Activated CD4-positive, alpha-beta T cell treated with anti-CD3 and anti-CD28 coated beads for 36 hours (primary cell): ENCODE measurements around the gene ARL3. TPM values are rescaled to one million over a fixed set of nuclear protein-coding genes. Genes with fewer than 3 reads are reported as not detected.
A peak's percentile ranks its signal among the peaks of the same experiment; 100 is the strongest.
"Not testable (repeated sequence)": the region's sequence is repeated elsewhere in the genome, so short reads cannot be mapped to it uniquely, and the experiment has no call there.

ENCODE experiments used
- ATAC-seq: fragments of 200-7000 bp; cut with Tn5 transposase; one replicate; pipeline ENCODE4 v1.10.0; 2021; ENCODE audit warnings: mild to moderate bottlenecking, moderate library complexity
- CTCF ChIA-PET: fragments of 350-600 bp; sonication (Branson Sonifier 250); formaldehyde crosslinking; loops from one replicate; lab custom pipeline; 2021; ENCODE audit warnings: antibody characterized with exemption; lab: Charles Lee
- POLR2A ChIA-PET: fragments of 350-600 bp; sonication (Branson Sonifier 250); formaldehyde crosslinking; loops from one replicate; lab custom pipeline; 2021; ENCODE audit warnings: antibody characterized with exemption, inconsistent platforms; lab: Charles Lee
- DNase-seq: peaks from one replicate; pipeline ENCODE4 v3.0.0-alpha.2; 2020
- H3K27ac Mint-ChIP-seq: one replicate; pipeline ENCODE4 v1.8.0; 2021; ENCODE audit warnings: mixed read lengths
- H3K27me3 Mint-ChIP-seq: one replicate; pipeline ENCODE4 v1.8.0; 2021; ENCODE audit warnings: mixed read lengths
- H3K36me3 Mint-ChIP-seq: one replicate; pipeline ENCODE4 v1.8.0; 2021; ENCODE audit warnings: low read depth, mixed read lengths
- H3K4me1 Mint-ChIP-seq: one replicate; pipeline ENCODE4 v1.8.0; 2021; ENCODE audit warnings: mixed read lengths
- H3K4me3 Mint-ChIP-seq: one replicate; pipeline ENCODE4 v1.8.0; 2021; ENCODE audit warnings: mild to moderate bottlenecking, moderate library complexity, mixed read lengths
- H3K9me3 Mint-ChIP-seq: one replicate; pipeline ENCODE4 v1.8.0; 2021; ENCODE audit warnings: low read depth, mixed read lengths
- intact Hi-C, 2 experiments: fragments of 100-400 bp; cut with DNase I in 1 of 2; cut with micrococcal nuclease in 1 of 2; formaldehyde crosslinking; loops; one replicate each; pipeline versions ENCODE4 v1.14.2 to v1.15.1; 2022 to 2024; cut with DNase I, micrococcal nuclease
- total RNA-seq, 2 experiments: library from RNA; stranded (reverse); gene quantifications; one replicate each; pipeline ENCODE4 v1.2.3, GENCODE V29; 2021

The ARL3 gene
- total RNA-seq, 2 experiments from 2014 or later = 6.4 to 6.9 TPM

DNA sequence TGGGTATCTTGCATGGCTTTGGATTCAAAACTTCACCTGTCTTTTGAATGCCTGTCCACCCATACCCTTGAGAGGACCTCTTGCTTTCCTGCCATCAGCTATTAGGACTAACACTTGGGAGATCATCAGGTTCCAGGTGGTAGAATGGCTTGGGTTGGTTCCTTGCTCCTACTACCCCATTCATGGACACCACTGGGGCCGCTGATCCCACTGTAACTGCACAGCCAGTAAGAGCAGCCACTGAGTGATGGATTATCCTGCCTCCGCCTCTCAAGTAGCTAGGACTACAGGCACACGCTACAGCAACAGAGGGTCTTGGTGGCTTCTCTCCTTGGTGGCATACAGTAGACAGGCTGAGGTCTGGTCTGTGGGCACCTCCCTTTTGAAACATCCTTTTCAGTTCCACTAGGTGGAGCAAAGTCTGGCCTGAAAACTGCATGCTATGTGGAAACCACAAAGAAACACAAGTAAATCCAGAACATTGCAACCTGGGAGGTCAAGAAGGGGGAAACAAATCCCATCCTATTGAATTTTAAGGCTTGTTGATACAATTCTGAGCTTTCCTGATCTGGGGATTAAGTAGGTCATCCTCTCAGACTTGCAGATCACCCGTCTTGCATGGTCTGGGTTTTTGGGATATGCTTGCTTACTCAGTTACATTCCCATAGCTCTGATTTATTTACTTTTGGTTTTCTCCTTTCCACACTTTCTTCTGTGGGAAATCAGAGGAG is 38.9 kb upstream of the ARL3 start:
- ATAC-seq (peak; percentile 78), DNase-seq (peak; percentile 35)
- ChIA-PET CTCF (interaction anchor here (0.6 to 4.1 kb wide), 10 partner anchors 10 to 148 kb away, joined by 3 to 26 read pairs (median 4); partner anchors contain the start of gene WBP1L), POLR2A (no interaction called here)
- Mint-ChIP-seq H3K36me3 (peaks cover 11% of the 10 kb centered on the region), H3K9me3 (no peaks in the 10 kb centered on the region), H3K27ac (no peak overlapping the region), H3K27me3 (no peaks in the 10 kb centered on the region), H3K4me3 (no peak overlapping the region), H3K4me1 (peaks cover 45% of the 10 kb centered on the region)
- intact Hi-C loops = no loop called here

DNA sequence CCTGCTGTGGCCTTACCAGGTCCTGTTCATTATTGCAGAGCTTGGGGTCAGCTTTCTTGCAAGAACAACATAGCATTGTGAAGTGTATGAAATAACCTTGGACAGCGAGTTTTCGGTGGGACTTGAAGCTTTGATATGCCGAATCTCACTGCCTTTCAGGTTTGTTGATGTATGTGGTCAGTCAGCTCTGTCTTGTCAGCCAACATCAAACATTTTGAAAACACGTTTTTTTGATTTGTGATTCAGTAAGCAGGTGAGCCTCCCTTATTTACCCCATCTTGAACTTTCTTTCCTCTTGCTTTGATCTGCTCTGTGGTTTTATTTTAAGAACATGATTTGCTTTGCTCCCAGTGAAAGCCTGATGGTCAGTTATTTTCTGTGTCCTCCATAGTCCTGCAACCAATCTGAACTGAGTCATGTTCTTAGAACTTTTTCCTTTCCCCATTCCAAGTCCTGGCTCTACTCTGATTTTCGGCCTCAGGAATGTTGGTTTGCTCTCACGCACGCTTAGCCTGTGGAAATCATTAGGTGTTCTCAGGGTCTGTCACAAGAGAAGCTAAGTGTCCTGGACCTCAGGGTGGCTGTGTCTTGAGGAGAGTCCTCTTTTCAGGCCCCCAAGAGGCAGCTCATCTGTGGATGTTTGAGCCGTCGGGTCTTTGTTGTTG is 38.2 kb upstream of the ARL3 start:
- peaks cover 45% of the 10 kb centered on the region for H3K4me1 Mint-ChIP-seq
- peak overlapping the region; percentile 23 for H3K27ac Mint-ChIP-seq
- POLR2A ChIA-PET = no interaction called here
- no peaks in the 10 kb centered on the region for H3K9me3 Mint-ChIP-seq
- CTCF ChIA-PET = interaction anchor here (0.6 to 4.1 kb wide), 11 partner anchors 9 to 582 kb away, joined by 3 to 26 read pairs (median 3); partner anchors contain the start of gene WBP1L
- no peak overlapping the region for H3K4me3 Mint-ChIP-seq
- peaks cover 11% of the 10 kb centered on the region for H3K36me3 Mint-ChIP-seq
- DNase-seq (no peak), ATAC-seq (no peak)
- intact Hi-C loops = no loop called here
- H3K27me3 Mint-ChIP-seq = no peaks in the 10 kb centered on the region

GRCh38 chr10:102745157-102745556 is 31.0 kb upstream of the ARL3 start:
- intact Hi-C loops = no loop called here
- H3K4me3 Mint-ChIP-seq = peak overlapping the region; percentile 92
- CTCF ChIA-PET = interaction anchor here (0.6 to 1.5 kb wide), 3 partner anchors 15 to 236 kb away, joined by 3 to 4 read pairs (median 4); no protein-coding TSS in a partner anchor
- DNase-seq (no peak), ATAC-seq (no peak)
- no peaks in the 10 kb centered on the region for H3K27me3 Mint-ChIP-seq
- peaks cover 11% of the 10 kb centered on the region for H3K36me3 Mint-ChIP-seq
- H3K4me1 Mint-ChIP-seq = peaks cover 44% of the 10 kb centered on the region
- peaks cover 5% of the 10 kb centered on the region for H3K9me3 Mint-ChIP-seq
- POLR2A ChIA-PET = interaction anchor here (1.2 kb wide), 1 partner anchor 31 kb away, joined by 6 read pairs; the partner anchor contains the start of genes ARL3 and SFXN2
- H3K27ac Mint-ChIP-seq = peak overlapping the region; percentile 82

DNA sequence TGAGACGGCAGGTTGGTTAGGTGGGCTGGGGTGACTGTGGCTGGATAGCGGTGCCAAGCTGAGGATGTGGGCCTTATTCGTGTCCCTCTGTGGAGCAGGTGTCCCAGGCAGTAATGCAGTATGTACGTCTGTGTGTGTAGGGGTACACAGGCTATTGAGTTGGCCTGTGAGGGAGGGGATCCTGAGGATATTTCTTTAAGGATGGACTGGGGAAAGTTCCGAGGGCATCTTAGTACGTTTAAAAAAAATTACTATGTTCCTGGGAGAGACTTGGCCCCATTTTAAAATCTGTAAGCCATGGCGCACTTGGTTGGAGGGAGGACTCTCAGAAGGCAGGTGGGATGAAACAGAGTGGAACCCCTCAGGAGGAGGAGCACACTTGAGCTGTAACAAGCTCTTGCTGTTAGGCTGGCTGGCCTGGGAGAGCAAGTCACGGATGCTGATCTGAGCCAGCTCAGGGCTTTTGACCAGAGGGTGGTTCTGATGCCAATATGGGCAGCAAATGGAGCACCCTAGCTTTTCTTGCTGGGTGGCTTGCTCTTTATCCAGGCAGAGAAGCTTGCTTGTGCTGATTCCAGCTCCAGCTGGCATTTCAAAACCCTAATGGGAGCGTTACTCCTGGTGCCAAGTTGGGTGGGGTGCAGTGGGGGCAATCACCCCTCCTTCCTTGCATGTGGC is 30.3 kb upstream of the ARL3 start:
- H3K27me3 Mint-ChIP-seq = no peaks in the 10 kb centered on the region
- CTCF ChIA-PET = interaction anchor here (0.9 to 1.5 kb wide), 3 partner anchors 16 to 173 kb away, joined by 3 to 6 read pairs (median 4); partner anchors contain the start of gene CNNM2

DNA sequence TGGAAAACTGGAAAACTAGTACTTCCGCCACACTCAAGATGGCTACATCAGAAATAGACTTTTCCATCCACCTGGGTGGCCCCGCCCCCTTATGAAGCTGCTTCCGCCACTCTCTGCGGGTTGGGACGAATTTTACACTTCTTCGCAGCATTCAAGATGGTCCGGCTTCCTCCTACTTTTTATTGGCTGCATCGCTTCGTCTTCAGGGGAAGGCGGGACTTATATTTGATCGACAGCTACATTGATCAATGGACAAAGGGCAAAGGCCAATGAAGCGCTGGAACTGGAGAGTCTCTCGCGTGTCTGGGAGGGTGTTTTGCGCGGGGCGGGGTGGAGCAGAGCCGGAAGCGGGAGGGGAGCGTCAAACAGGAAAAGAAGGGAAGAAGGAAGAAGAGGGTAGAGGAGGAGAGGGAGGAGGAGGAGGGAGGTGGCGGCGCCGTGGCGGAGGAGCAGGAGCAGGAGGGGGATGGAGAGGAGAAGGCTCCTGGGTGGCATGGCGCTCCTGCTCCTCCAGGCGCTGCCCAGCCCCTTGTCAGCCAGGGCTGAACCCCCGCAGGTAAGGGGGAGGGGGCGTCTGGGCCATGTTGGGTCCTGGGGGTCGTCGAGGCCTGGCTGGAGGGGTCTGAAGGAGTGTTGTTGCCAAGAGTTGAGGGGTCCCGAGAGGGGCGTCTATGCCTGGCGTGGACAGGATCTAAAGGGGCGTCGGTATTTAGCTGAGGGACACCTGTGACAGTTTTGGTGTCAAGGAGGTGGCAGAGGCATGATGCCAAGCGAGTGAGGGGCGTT is 29.6 kb upstream of the ARL3 start, which contains the start of gene WBP1L:
TSS of gene WBP1L (plus strand) at position 361 of the 786 bp plus-strand sequence. CDS start at position 467, 106 bp downstream.
- DNase-seq = peak; percentile 96
- Mint-ChIP-seq H3K4me1 (peaks cover 42% of the 10 kb centered on the region), H3K36me3 (peaks cover 10% of the 10 kb centered on the region), H3K27me3 (no peaks in the 10 kb centered on the region), H3K9me3 (peaks cover 5% of the 10 kb centered on the region), H3K27ac (peak within 1 kb of the TSS; percentile 82), H3K4me3 (peak within 1 kb of the TSS; percentile 92)
- peak; percentile 98 for ATAC-seq
- CTCF ChIA-PET = interaction anchor here (0.6 to 1.5 kb wide), 9 partner anchors 8 to 174 kb away, joined by 3 to 8 read pairs (median 3); partner anchors contain the start of genes CNNM2 and TRIM8
- intact Hi-C loops = loop anchor here (1.0 to 2.0 kb wide), 12 partner anchors 29 to 625 kb away; partner anchors contain the start of genes ARL3 (in 2 of the 2), BORCS7 (in 2 of the 2), SFXN2 (in 2 of the 2) and ACTR1A (in 1 of the 2)
- POLR2A ChIA-PET = interaction anchor here (0.6 to 1.2 kb wide), 8 partner anchors 16 to 1164 kb away, joined by 3 to 6 read pairs (median 3); partner anchors contain the start of genes ARL3 and SFXN2

More for the DNA sequence above, 30.3 kb upstream of the ARL3 start:
- Mint-ChIP-seq H3K9me3 (peaks cover 5% of the 10 kb centered on the region), H3K4me3 (peak overlapping the region; percentile 92), H3K27ac (peak overlapping the region; percentile 82), H3K36me3 (peaks cover 11% of the 10 kb centered on the region), H3K4me1 (peaks cover 44% of the 10 kb centered on the region)
- ATAC-seq = peak; percentile 16
- DNase-seq = peak; percentile 47
- POLR2A ChIA-PET = interaction anchor here (0.6 to 1.2 kb wide), 6 partner anchors 17 to 1163 kb away, joined by 3 to 6 read pairs (median 3); partner anchors contain the start of genes ARL3 and SFXN2
- intact Hi-C loops = no loop called here

GRCh38 chr10:102743078-102743587 is 28.9 kb upstream of the ARL3 start:
- Mint-ChIP-seq H3K36me3 (peaks cover 3% of the 10 kb centered on the region), H3K27me3 (no peaks in the 10 kb centered on the region), H3K9me3 (peaks cover 5% of the 10 kb centered on the region), H3K4me3 (peak overlapping the region; percentile 92), H3K4me1 (peaks cover 35% of the 10 kb centered on the region), H3K27ac (peak overlapping the region; percentile 82)
- DNase-seq (no peak), ATAC-seq (no peak)
- ChIA-PET POLR2A (interaction anchor here (0.8 to 1.1 kb wide), 2 partner anchors 29 to 60 kb away, joined by 3 to 5 read pairs; partner anchors contain the start of gene ARL3), CTCF (interaction anchor here (0.6 to 1.5 kb wide), 7 partner anchors 9 to 174 kb away, joined by 3 to 8 read pairs (median 3); partner anchors contain the start of genes CNNM2 and TRIM8)
- intact Hi-C loops = loop anchor here (1.0 to 2.0 kb wide), 12 partner anchors 29 to 625 kb away; partner anchors contain the start of genes ARL3 (in 2 of the 2), BORCS7 (in 2 of the 2), SFXN2 (in 2 of the 2) and ACTR1A (in 1 of the 2)

DNA sequence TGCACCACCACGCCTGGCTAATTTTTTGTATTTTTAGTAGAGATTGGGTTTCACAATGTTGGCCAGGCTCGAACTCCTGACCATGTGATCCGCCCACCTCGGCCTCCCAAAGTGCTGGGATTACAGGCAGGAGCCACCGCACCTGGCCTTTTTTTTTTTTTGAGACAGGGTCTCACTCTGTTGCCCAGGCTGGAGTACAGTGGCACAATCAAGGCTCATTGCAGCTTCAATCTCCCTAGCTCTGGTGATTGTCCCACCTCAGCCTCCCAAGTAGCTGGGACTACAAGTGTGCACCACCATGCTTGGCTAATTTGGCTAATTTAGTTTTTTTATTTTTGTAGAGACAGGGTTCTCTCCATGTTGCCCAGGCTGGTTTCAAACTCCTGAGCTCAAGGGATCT is 28.1 kb upstream of the ARL3 start:
- H3K9me3 Mint-ChIP-seq, POLR2A ChIA-PET: not testable (repeated sequence)

DNA sequence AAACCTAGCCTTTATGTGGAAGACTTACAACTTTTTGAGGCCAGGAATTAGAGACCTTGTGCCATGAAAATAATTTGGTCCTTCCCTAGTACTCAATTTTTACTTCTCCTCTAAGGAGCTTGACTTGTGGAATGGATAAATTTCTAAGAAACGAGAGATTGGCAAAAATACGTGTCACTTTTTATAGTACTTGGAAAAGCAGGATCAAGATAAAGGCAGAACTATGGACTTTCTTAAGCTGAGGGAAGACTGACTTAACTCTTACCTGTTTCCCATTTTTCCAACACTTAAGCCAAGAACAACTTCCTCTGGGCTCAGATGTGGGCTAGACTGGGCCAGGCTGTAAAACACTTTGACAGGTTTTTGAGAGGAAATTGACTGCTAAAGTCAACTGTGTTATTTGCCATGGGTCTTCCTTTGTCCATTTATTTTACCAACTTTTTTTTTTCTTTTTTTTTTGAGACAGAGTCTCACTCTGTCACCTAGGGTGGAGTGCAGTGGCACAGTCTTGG is 27.6 kb upstream of the ARL3 start:
- POLR2A ChIA-PET = no interaction called here
- H3K36me3 Mint-ChIP-seq = peaks cover 9% of the 10 kb centered on the region
- no peaks in the 10 kb centered on the region for H3K27me3 Mint-ChIP-seq
- no peak overlapping the region for H3K4me3 Mint-ChIP-seq
- no peak overlapping the region for H3K27ac Mint-ChIP-seq
- CTCF ChIA-PET = interaction anchor here (0.5 to 1.3 kb wide), 3 partner anchors 22 to 30 kb away, joined by 3 to 4 read pairs (median 3); no protein-coding TSS in a partner anchor
- peaks cover 5% of the 10 kb centered on the region for H3K9me3 Mint-ChIP-seq
- H3K4me1 Mint-ChIP-seq = peaks cover 32% of the 10 kb centered on the region
- ATAC-seq = no peak
- intact Hi-C loops = loop anchor here in 1 of 2 experiments (2.0 kb wide), 2 partner anchors 61 to 67 kb away; no protein-coding TSS in a partner anchor
- DNase-seq = no peak

More for the DNA sequence above, 28.1 kb upstream of the ARL3 start:
- not testable (repeated sequence) for H3K4me3 Mint-ChIP-seq, H3K27ac Mint-ChIP-seq, ATAC-seq, H3K27me3 Mint-ChIP-seq, H3K36me3 Mint-ChIP-seq, DNase-seq
- peaks cover 35% of the 10 kb centered on the region for H3K4me1 Mint-ChIP-seq
- CTCF ChIA-PET = interaction anchor here (0.5 kb wide), 1 partner anchor 24 kb away, joined by 3 read pairs; no protein-coding TSS in a partner anchor
- intact Hi-C loops = loop anchor here in 1 of 2 experiments (2.0 kb wide), 2 partner anchors 60 to 68 kb away; no protein-coding TSS in a partner anchor

DNA sequence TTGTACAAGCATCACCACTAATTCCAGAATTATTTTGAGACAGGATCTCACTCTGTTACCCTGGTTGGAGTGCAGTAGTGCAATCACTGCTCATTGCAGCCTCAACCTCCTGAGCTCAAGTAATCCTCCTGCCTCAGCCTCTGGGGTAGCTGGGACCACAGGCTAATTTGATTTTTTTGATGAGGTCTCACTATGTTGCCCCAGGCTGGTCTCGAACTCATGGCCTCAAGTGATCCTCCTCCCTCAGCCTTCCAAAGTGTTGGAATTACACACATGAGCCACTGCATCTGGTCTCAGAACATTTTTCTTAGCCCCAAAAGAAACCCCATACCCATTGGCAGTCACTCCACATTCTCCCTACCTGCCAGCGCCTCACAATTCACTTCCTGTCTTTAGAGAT is 26.0 kb upstream of the ARL3 start:
- no peak for ATAC-seq
- H3K27me3 Mint-ChIP-seq = no peaks in the 10 kb centered on the region
- intact Hi-C loops = no loop called here
- POLR2A ChIA-PET = interaction anchor here (0.6 kb wide), 1 partner anchor 14 kb away, joined by 4 read pairs; no protein-coding TSS in a partner anchor
- peaks cover 5% of the 10 kb centered on the region for H3K9me3 Mint-ChIP-seq
- CTCF ChIA-PET = interaction anchor here (0.5 to 0.7 kb wide), 2 partner anchors 8 to 112 kb away, joined by 3 read pairs; no protein-coding TSS in a partner anchor
- H3K4me3 Mint-ChIP-seq = no peak overlapping the region
- H3K27ac Mint-ChIP-seq = no peak overlapping the region
- DNase-seq = no peak
- peaks cover 11% of the 10 kb centered on the region for H3K36me3 Mint-ChIP-seq
- peaks cover 16% of the 10 kb centered on the region for H3K4me1 Mint-ChIP-seq
